ENCODE results near the gene SPOCK2. TPM values are rescaled to one million over a fixed set of nuclear protein-coding genes. Genes with fewer than 3 reads are reported as not detected.

Gene SPOCK2
- total RNA-seq, 1 donor from 2014 or later, result 3.4 TPM

GRCh38 chr10:72098301-72098835 is 10.0 kb upstream of the SPOCK2 start:
- TF ChIP-seq CTCF (IDR thresholded peaks at IDR 0.05; ENCODE audit: unreplicated experiment), result no peak
- Mint-ChIP-seq H3K4me1 (ENCODE audit: unreplicated experiment) (peaks cover 8% of the 10 kb centered on the region), H3K36me3 (ENCODE audit: low read depth, unreplicated experiment) (peaks cover 17% of the 10 kb centered on the region), H3K9me3 (ENCODE audit: unreplicated experiment) (no peaks in the 10 kb centered on the region), H3K27ac (ENCODE audit: unreplicated experiment) (no peak overlapping the region), H3K27me3 (ENCODE audit: unreplicated experiment) (peaks cover 2% of the 10 kb centered on the region), H3K4me3 (ENCODE audit: unreplicated experiment) (no peak overlapping the region)
- no peak for DNase-seq (ENCODE audit: low spot score)

- Mint-ChIP-seq H3K9me3 (ENCODE audit: unreplicated experiment) (no peaks in the 10 kb centered on the region), H3K36me3 (ENCODE audit: low read depth, unreplicated experiment) (peaks cover 16% of the 10 kb centered on the region), H3K4me1 (ENCODE audit: unreplicated experiment) (peaks cover 8% of the 10 kb centered on the region), H3K4me3 (ENCODE audit: unreplicated experiment) (no peak overlapping the region), H3K27ac (ENCODE audit: unreplicated experiment) (no peak overlapping the region), H3K27me3 (ENCODE audit: unreplicated experiment) (peaks cover 2% of the 10 kb centered on the region)
- no peak for DNase-seq (ENCODE audit: low spot score)
- TF ChIP-seq CTCF (IDR thresholded peaks at IDR 0.05; ENCODE audit: unreplicated experiment), result no peak
These were observed 9.3 kb upstream of the SPOCK2 start for GRCh38 chr10:72097448-72098300.

GRCh38 chr10:72096115-72097000 is 8.0 kb upstream of the SPOCK2 start:
- Mint-ChIP-seq H3K27me3 (ENCODE audit: unreplicated experiment) (peaks cover 2% of the 10 kb centered on the region), H3K4me1 (ENCODE audit: unreplicated experiment) (peaks cover 8% of the 10 kb centered on the region), H3K36me3 (ENCODE audit: low read depth, unreplicated experiment) (peaks cover 12% of the 10 kb centered on the region), H3K9me3 (ENCODE audit: unreplicated experiment) (no peaks in the 10 kb centered on the region), H3K27ac (ENCODE audit: unreplicated experiment) (no peak overlapping the region), H3K4me3 (ENCODE audit: unreplicated experiment) (peak overlapping the region; percentile 17)
- no peak for DNase-seq (ENCODE audit: low spot score)
- TF ChIP-seq CTCF (IDR thresholded peaks at IDR 0.05; ENCODE audit: unreplicated experiment), result no peak

- Mint-ChIP-seq H3K9me3 (ENCODE audit: unreplicated experiment) (no peaks in the 10 kb centered on the region), H3K27me3 (ENCODE audit: unreplicated experiment) (peaks cover 2% of the 10 kb centered on the region), H3K4me3 (ENCODE audit: unreplicated experiment) (no peak overlapping the region), H3K27ac (ENCODE audit: unreplicated experiment) (no peak overlapping the region), H3K4me1 (ENCODE audit: unreplicated experiment) (peaks cover 8% of the 10 kb centered on the region), H3K36me3 (ENCODE audit: low read depth, unreplicated experiment) (peaks cover 11% of the 10 kb centered on the region)
- no peak for TF ChIP-seq CTCF (IDR thresholded peaks at IDR 0.05; ENCODE audit: unreplicated experiment)
- no peak for DNase-seq (ENCODE audit: low spot score)
These were observed 6.8 kb upstream of the SPOCK2 start for GRCh38 chr10:72095195-72095594.

Measured in endothelial cell (in vitro differentiated cells).